Measurements from ENCODE around the gene PATJ.
"Not testable (repeated sequence)": the region's sequence is repeated elsewhere in the genome, so short reads cannot be mapped to it uniquely, and the experiment has no call there.

PATJ gene

DNA sequence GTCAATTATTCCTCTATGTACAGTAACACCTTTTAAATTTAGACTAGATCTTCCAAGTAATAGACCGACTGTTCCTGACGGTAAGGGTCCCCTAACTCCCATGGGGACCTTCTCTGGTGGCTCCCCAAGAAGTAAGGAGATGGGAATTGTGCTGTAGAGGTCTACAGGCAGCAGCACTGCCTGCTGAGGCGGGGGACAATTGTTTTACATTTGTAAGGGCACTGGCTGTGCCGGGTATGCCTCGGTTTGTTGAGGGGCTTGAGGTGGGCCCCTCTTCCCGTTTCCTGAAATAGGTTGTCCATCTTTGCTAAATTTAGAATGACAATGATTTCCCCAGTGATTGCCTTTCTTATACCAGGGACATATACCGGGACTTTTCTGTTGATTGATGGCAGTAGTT is 439.3 kb downstream of the PATJ start:
- Histone ChIP-seq H3K9ac (ENCODE audit: low read length) (no peak overlapping the region), H3K14ac (ENCODE audit: low read length) (no peak overlapping the region), H3K79me2 (ENCODE audit: control insufficient read depth, insufficient read depth, low read length, poor library complexity) (no peaks in the 10 kb centered on the region), H3K9me3 (ENCODE audit: insufficient read depth, low read depth, low read length) (no peaks in the 10 kb centered on the region), H3K4me2 (ENCODE audit: low read length) (no peak overlapping the region), H3K36me3 (ENCODE audit: control insufficient read depth in 1 of 2, insufficient read depth in 2 of 2, low read length in 2 of 2) (no peaks in the 10 kb centered on the region), H2AK5ac (ENCODE audit: low read length) (no peak overlapping the region), H2AFZ (ENCODE audit: insufficient read depth, low read length, poor library complexity) (no peak overlapping the region), H3K18ac (ENCODE audit: low read length) (no peak overlapping the region), H3K4me3 (ENCODE audit: low read depth, low read length) (no peak overlapping the region), H2BK5ac (ENCODE audit: low read depth, low read length, poor library complexity) (no peak overlapping the region), H3K4me1 (ENCODE audit: control insufficient read depth in 1 of 2, insufficient read depth in 2 of 2, low read length in 2 of 2) (peaks cover 7 to 35% of the 10 kb centered on the region in 2 experiments), H3K79me1 (ENCODE audit: low read length) (peaks cover 22% of the 10 kb centered on the region), H2BK120ac (ENCODE audit: insufficient read depth, low read length, poor library complexity) (peak overlapping the region; percentile 82), H3K27ac (ENCODE audit: low read depth, low read length) (peak overlapping the region; percentile 36), H2BK12ac (ENCODE audit: low read length) (peak overlapping the region; percentile 96), H4K91ac (ENCODE audit: low read depth, low read length) (peak overlapping the region; percentile 67), H4K12ac (ENCODE audit: low read depth, low read length) (no peak overlapping the region), H4K8ac (ENCODE audit: low read depth, low read length) (no peak overlapping the region), H3K4ac (ENCODE audit: low read depth, low read length) (peak overlapping the region; percentile 16), H3K23ac (ENCODE audit: low read length) (no peak overlapping the region), H3K27me3 (ENCODE audit: insufficient read depth, low read length) (no peaks in the 10 kb centered on the region)
- no CpG with 5 or more reads among the region's 7 CpGs for WGBS (ENCODE audit: extremely low coverage, insufficient coverage, insufficient read length)
- no peak for DNase-seq

- not testable (repeated sequence) for H3K4ac ChIP-seq (ENCODE audit: low read depth, low read length); H3K18ac ChIP-seq (ENCODE audit: low read length)
- WGBS (ENCODE audit: extremely low coverage, insufficient coverage, insufficient read length), result no CpG with 5 or more reads among the region's 8 CpGs
Observed at GRCh38 chr1:62182157-62182556, 439.9 kb downstream of the PATJ start.

GRCh38 chr1:62183164-62184020 is 441.1 kb downstream of the PATJ start:
- no CpG with 5 or more reads among the region's 11 CpGs for WGBS (ENCODE audit: extremely low coverage, insufficient coverage, insufficient read length)
- not testable (repeated sequence) for H3K9me3 ChIP-seq (ENCODE audit: insufficient read depth, low read depth, low read length); H3K4ac ChIP-seq (ENCODE audit: low read depth, low read length); H3K4me3 ChIP-seq (ENCODE audit: low read depth, low read length); H3K14ac ChIP-seq (ENCODE audit: low read length); H3K79me2 ChIP-seq (ENCODE audit: control insufficient read depth, insufficient read depth, low read length, poor library complexity); DNase-seq; H2AK5ac ChIP-seq (ENCODE audit: low read length); H3K27me3 ChIP-seq (ENCODE audit: insufficient read depth, low read length); H3K27ac ChIP-seq (ENCODE audit: low read depth, low read length); H3K18ac ChIP-seq (ENCODE audit: low read length); H3K4me2 ChIP-seq (ENCODE audit: low read length); H3K23ac ChIP-seq (ENCODE audit: low read length); H3K36me3 ChIP-seq (ENCODE audit: control insufficient read depth in 1 of 2, insufficient read depth in 2 of 2, low read length in 2 of 2); H3K9ac ChIP-seq (ENCODE audit: low read length); H2AFZ ChIP-seq (ENCODE audit: insufficient read depth, low read length, poor library complexity)
- H4K12ac ChIP-seq (ENCODE audit: low read depth, low read length), result peak overlapping the region; percentile 64
- peaks cover 16% of the 10 kb centered on the region for H3K79me1 ChIP-seq (ENCODE audit: low read length)
- peak overlapping the region; percentile 49 for H4K91ac ChIP-seq (ENCODE audit: low read depth, low read length)
- H4K8ac ChIP-seq (ENCODE audit: low read depth, low read length), result peak overlapping the region; percentile 82
- H2BK120ac ChIP-seq (ENCODE audit: insufficient read depth, low read length, poor library complexity), result peak overlapping the region; percentile 88
- H2BK5ac ChIP-seq (ENCODE audit: low read depth, low read length, poor library complexity), result peak overlapping the region; percentile 21
- H2BK12ac ChIP-seq (ENCODE audit: low read length), result peak overlapping the region; percentile 89
- peaks cover 5 to 24% of the 10 kb centered on the region in 2 experiments for H3K4me1 ChIP-seq (ENCODE audit: control insufficient read depth in 1 of 2, insufficient read depth in 2 of 2, low read length in 2 of 2)

More at GRCh38 chr1:62182157-62182556, 439.9 kb downstream of the PATJ start:
- not testable (repeated sequence) for H4K91ac ChIP-seq (ENCODE audit: low read depth, low read length); H3K79me2 ChIP-seq (ENCODE audit: control insufficient read depth, insufficient read depth, low read length, poor library complexity); DNase-seq; H3K4me3 ChIP-seq (ENCODE audit: low read depth, low read length); H3K27ac ChIP-seq (ENCODE audit: low read depth, low read length); H3K4me2 ChIP-seq (ENCODE audit: low read length); H2AFZ ChIP-seq (ENCODE audit: insufficient read depth, low read length, poor library complexity); H3K36me3 ChIP-seq (ENCODE audit: control insufficient read depth in 1 of 2, insufficient read depth in 2 of 2, low read length in 2 of 2); H4K8ac ChIP-seq (ENCODE audit: low read depth, low read length); H3K27me3 ChIP-seq (ENCODE audit: insufficient read depth, low read length); H3K9ac ChIP-seq (ENCODE audit: low read length); H2BK5ac ChIP-seq (ENCODE audit: low read depth, low read length, poor library complexity); H3K23ac ChIP-seq (ENCODE audit: low read length); H3K9me3 ChIP-seq (ENCODE audit: insufficient read depth, low read depth, low read length); H4K12ac ChIP-seq (ENCODE audit: low read depth, low read length); H3K14ac ChIP-seq (ENCODE audit: low read length); H2BK120ac ChIP-seq (ENCODE audit: insufficient read depth, low read length, poor library complexity); H2AK5ac ChIP-seq (ENCODE audit: low read length); H2BK12ac ChIP-seq (ENCODE audit: low read length)
- H3K79me1 ChIP-seq (ENCODE audit: low read length), result peaks cover 19% of the 10 kb centered on the region
- peaks cover 7 to 29% of the 10 kb centered on the region in 2 experiments for H3K4me1 ChIP-seq (ENCODE audit: control insufficient read depth in 1 of 2, insufficient read depth in 2 of 2, low read length in 2 of 2)

GRCh38 chr1:62184336-62184735 is 442.1 kb downstream of the PATJ start:
- Histone ChIP-seq H3K9me3 (ENCODE audit: insufficient read depth, low read depth, low read length) (no peaks in the 10 kb centered on the region), H3K4me2 (ENCODE audit: low read length) (no peak overlapping the region), H2AFZ (ENCODE audit: insufficient read depth, low read length, poor library complexity) (no peak overlapping the region), H4K8ac (ENCODE audit: low read depth, low read length) (no peak overlapping the region), H3K14ac (ENCODE audit: low read length) (no peak overlapping the region), H3K4ac (ENCODE audit: low read depth, low read length) (no peak overlapping the region), H3K9ac (ENCODE audit: low read length) (no peak overlapping the region), H3K36me3 (ENCODE audit: control insufficient read depth in 1 of 2, insufficient read depth in 2 of 2, low read length in 2 of 2) (no peaks in the 10 kb centered on the region), H3K4me3 (ENCODE audit: low read depth, low read length) (no peak overlapping the region), H4K91ac (ENCODE audit: low read depth, low read length) (no peak overlapping the region), H3K27ac (ENCODE audit: low read depth, low read length) (no peak overlapping the region), H3K79me1 (ENCODE audit: low read length) (peaks cover 10% of the 10 kb centered on the region), H2BK5ac (ENCODE audit: low read depth, low read length, poor library complexity) (no peak overlapping the region), H4K12ac (ENCODE audit: low read depth, low read length) (no peak overlapping the region), H3K4me1 (ENCODE audit: control insufficient read depth in 1 of 2, insufficient read depth in 2 of 2, low read length in 2 of 2) (peaks cover 3 to 16% of the 10 kb centered on the region in 2 experiments), H3K18ac (ENCODE audit: low read length) (no peak overlapping the region), H2AK5ac (ENCODE audit: low read length) (no peak overlapping the region), H2BK12ac (ENCODE audit: low read length) (no peak overlapping the region), H3K23ac (ENCODE audit: low read length) (no peak overlapping the region), H3K79me2 (ENCODE audit: control insufficient read depth, insufficient read depth, low read length, poor library complexity) (no peaks in the 10 kb centered on the region), H3K27me3 (ENCODE audit: insufficient read depth, low read length) (no peaks in the 10 kb centered on the region), H2BK120ac (ENCODE audit: insufficient read depth, low read length, poor library complexity) (no peak overlapping the region)
- DNase-seq, result no peak
- no CpG with 5 or more reads among the region's 7 CpGs for WGBS (ENCODE audit: extremely low coverage, insufficient coverage, insufficient read length)

Data from trophoblast cell (in vitro differentiated cells and primary cell).